Forelimb muscle (tissue), 1 donor: ENCODE data around the gene CCN2. TPM values are rescaled to one million over a fixed set of nuclear protein-coding genes. Genes with fewer than 3 reads are reported as not detected.

Source experiments
- DNase-seq: peaks from one replicate; pipeline ENCODE4 v3.0.0-alpha.2; 2013; ENCODE audit warnings: low read depth
- polyA plus RNA-seq: library from polyadenylated mRNA; unstranded; fragments of 120-200 nt; gene quantifications from one replicate; pipeline ENCODE4 v1.2.1, GENCODE V29; 2013; ENCODE audit not compliant: insufficient read length

The CCN2 gene, protein sequence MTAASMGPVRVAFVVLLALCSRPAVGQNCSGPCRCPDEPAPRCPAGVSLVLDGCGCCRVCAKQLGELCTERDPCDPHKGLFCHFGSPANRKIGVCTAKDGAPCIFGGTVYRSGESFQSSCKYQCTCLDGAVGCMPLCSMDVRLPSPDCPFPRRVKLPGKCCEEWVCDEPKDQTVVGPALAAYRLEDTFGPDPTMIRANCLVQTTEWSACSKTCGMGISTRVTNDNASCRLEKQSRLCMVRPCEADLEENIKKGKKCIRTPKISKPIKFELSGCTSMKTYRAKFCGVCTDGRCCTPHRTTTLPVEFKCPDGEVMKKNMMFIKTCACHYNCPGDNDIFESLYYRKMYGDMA
- 27.2 TPM for polyA plus RNA-seq

DNA sequence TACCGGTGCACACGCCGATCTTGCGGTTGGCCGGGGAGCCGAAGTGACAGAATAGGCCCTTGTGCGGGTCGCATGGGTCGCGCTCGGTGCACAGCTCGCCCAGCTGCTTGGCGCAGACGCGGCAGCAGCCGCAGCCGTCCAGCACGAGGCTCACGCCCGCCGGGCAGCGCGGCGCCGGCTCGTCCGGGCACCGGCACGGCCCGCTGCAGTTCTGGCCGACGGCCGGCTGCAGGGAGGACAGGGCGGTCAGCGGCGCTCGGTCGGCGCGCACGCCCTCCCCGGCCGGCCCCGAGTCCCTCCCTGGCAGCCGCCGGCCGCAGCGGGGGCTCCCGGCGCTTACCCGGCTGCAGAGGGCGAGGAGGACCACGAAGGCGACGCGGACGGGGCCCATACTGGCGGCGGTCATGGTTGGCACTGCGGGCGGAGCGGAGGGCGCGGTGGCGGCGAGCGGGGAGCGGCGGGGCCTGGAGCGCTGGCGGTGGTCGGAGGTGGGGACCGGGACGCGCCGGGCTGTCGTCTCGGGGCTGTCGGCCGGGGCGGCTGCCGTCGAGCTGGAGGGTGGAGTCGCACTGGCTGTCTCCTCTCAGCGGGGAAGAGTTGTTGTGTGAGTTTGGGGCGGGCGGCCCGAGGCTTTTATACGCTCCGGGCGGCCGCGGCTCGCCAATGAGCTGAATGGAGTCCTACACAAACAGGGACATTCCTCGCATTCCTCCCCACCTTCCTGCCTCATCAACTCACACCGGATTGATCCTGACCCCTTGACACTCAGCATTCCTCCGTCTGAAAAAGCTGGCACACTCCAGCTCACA is at the start of gene CCN2:
CCN2 (minus strand) TSS at position 606 of the 809 bp plus-strand sequence; CDS start at position 406, 200 bp downstream.
- DNase-seq, result no peak

DNA sequence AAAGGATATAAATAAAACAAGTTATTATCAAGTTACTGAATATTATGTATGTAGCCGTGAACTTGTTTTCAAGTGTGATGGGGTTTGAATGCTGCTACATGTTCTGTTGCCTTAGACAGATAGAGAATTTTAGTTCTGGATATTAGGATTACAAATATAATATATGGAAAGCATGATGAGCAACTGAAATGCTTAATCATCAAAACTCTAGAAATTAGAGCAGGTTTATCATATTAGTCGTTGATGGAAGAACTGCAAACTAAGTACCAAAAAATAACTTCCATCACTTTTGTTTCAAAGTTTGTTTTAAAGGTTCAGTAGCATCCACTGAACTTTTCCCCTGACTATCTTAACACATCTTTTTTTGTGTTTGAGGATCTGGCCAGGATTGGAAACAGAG is 49.1 kb upstream of the CCN2 start:
- no peak for DNase-seq

- no peak for DNase-seq
Observed at GRCh38 chr6:131999545-132000146, 48.5 kb upstream of the CCN2 start.

DNA sequence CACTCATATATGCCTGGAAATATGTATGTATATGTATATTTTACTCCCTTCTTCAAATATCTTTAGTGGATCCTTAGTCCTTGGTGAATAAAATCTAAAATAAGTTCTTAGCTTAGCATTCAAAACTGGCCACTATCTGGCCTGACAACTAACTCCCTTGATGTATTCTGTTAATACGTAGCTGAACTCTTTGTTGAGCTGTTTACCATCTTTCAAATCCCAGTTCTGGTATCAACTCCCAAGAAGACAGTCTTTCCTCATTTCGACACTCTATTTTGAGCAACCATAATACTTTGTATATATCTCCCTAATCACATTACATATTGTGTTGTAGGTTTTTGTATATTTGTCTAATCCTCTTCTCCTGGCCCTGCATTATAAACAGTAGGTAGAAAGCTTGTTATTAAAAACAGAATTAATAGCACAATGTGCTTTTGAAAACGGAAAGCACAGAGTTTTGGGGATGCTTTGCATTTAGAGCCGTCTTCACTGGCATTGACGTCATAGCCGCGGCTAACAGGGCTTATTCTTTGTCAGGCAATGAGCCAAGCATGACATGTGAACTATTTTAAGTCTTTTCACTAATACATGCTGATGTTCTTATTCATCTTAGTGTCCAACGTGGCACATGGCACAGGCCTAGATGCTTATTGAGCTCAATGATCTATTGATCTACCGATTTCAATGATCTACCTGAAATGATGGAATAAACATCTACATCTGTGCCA is 47.2 kb upstream of the CCN2 start:
- no peak for DNase-seq

GRCh38 chr6:131997429-131998153 is 46.4 kb upstream of the CCN2 start:
- no peak for DNase-seq

GRCh38 chr6:131995917-131996316 is 44.7 kb upstream of the CCN2 start:
- no peak for DNase-seq

DNA sequence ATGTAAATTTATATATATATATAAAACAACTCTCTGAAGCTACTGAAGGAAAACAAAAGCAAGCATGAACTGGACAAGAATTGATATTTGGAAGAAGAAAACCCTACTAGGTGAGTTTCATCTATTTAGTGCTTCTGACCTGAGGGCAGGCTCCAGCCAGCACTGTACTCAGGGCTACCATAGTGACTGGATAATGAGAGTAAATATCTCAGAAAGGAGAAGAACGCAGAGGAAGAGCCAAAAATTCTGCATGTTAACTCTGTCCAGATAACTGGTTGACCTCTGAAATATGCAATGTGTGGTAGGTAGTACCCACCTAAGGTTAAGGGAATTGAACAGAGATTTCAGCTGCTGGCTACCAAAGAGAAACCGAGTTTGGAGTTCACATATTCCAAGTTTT is 41.4 kb upstream of the CCN2 start:
- no peak for DNase-seq

DNA sequence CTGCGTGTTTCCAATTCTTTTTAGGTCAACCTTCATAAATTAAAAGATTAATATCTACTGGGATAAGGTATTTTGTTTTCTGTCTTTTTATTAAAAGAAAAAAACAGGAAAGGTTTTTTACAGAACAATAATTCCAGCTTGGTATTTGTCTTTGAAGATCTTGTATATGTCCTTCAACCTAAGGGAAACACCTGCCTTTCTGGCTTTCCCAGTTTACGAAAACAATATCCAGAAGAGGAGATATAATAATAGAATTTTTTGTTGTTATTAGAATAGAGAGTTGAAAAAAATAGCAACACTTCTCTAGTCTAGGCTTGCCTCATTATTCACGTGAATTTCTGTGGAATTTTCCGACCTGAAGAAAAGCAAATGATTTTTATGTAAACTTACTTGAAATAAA is 37.9 kb upstream of the CCN2 start:
- no peak for DNase-seq

GRCh38 chr6:131982740-131983259 is 31.6 kb upstream of the CCN2 start:
- DNase-seq, result no peak

DNA sequence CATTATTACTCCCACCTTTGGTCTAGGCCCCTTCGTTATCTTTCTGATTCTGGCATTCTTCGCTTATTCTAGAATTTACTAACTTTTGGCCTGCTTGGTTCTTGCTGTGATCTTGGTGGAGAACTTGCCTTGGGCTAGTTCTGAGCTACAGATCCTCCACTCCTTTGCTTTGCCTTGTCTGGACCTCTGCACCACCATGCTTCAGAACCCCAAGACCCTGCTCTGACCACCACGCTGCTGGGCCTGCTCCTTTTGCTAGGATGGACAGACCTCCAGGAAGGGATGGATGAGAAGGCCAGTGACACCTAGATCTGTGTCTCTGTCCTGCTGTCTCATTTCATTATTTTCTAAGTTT is 30.4 kb upstream of the CCN2 start:
- DNase-seq, result no peak

DNA sequence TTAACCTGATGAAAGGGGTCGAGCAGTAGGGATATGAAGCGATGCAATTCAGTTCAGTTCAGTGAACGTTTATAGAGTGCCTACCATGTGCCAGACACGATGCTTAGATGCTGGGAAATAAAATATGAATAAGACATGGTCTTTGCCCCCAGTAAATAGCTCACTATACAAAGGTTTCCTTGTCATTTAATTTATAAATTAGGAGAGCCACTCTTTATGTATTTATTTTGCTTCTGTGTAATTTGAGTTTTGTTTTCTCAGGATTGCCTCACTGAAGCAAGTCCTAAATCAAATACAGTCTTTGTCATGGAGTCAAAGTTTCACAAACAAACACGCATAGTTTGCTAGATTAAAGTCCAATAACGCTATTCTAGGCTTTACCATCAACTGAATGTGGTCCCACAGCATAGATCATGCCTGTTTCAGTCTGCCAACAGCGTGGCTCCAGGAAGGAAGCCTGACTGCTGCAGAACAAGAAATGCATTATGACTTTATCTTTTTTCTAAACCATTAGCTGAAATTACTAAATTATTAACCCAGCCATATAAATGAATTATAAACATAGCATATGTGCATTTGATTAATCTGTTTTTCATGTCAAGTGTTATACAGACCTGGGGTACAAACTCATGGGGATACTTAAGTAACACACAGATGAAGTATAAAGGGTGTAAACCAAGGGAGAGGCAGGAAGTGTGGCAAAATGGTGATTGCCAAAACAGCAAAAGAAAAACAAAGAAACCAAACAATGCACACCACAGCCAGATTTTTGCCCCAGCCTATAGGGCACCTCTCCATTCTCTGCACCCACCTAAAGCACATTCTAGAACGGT is 29.8 kb upstream of the CCN2 start:
- no peak for DNase-seq

DNA sequence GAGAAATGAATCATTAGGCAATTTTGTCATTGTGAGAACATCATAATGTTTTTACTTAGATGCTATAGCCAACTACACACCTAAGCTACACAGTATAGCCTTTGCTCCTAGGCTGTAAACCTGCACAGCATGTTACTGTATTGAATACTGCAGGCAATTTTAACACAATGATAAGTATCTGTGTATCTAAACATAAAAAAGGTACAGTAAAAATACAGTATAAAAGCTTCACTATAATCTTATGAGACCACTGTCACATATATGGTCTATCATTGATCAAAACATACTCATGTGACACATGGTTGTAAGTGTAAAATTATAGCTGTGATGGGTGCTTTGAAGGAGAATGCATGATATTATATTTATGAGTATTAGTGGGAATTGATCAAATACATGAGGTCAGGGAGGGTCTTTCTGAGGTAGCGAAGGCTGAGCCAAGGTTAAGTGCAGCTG is 29.2 kb upstream of the CCN2 start:
- DNase-seq, result no peak

DNA sequence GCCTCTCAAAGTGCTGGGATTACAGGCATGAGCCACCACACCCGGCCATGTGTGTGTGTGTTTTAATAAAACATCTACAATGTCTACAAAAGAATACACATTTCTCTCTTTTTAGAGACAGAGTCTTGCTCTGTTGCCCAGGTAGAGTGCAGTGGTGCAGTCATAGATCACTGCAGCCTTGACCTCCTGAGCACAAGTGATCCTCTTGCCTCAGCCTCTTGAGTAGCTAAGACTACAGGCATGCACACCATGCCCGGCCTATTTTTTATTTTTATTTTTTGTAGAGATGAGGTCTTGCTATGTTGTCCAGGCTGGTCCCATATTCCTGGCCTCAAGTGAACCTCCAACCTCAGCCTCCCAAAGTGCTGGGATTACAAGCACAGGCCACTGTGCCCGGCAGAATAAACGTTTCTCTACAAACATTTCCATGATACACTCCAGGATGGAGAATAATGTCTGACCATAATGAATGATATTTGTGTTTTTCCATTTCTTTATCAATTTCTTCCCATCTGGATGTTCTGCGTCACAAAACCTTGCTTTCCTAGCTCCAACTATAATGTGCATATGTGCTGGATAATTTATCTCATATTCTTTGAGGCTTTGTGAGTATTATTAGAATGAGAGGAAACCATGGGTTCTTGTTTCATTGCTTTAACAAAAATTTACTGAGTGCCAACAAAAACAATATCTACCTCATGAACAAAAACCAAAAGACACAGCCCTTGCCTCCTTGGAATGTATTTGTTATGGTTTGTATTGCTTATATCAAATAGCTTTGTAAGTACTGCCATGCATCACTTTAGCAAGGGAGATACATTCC is 28.6 kb upstream of the CCN2 start:
- DNase-seq, result no peak

DNA sequence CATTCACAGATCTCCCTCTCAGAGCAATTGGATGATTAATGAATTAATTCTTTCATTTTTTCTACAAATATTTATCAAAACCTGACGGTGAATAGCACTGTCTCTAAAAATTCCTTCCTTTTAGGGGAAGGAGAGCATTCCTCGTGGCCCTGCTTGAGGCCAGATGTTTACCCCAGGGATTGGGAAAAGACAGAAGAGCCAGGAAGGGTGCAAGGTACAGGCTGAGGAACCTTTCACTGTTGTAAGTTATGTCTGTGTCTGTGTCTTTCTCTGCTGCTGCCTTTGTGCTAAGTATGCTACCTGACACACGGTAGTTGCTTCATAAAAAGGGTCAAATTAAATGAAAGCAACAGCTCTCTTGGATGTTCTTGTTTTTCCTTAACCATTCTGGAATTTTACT is 27.4 kb upstream of the CCN2 start:
- DNase-seq, result no peak

- no peak for DNase-seq
Observed at GRCh38 chr6:131976545-131977061, 25.4 kb upstream of the CCN2 start.

GRCh38 chr6:131972741-131973140 is 21.6 kb upstream of the CCN2 start:
- no peak for DNase-seq

- no peak for DNase-seq
Observed at GRCh38 chr6:131970076-131970859, 19.1 kb upstream of the CCN2 start.

- no peak for DNase-seq
Observed at GRCh38 chr6:131968656-131969055, 17.5 kb upstream of the CCN2 start.
